Thyroid gland (tissue), 4 donors: ENCODE results near the gene PLEKHA6.

Experiments used
- CTCF ChIP-seq, 6 experiments: fragments of 200-600 bp in 3 of 6; fragments of 450-650 bp in 3 of 6; sonication (generic) in 3 of 6; IDR thresholded peaks; one replicate each; pipeline ENCODE4 v1.5.1; 2016 to 2019; ENCODE audit warnings: antibody characterized with exemption in 6 of 6, mild to moderate bottlenecking in 2 of 6, inconsistent platforms in 1 of 6, moderate library complexity in 1 of 6
- POLR2A ChIP-seq, 2 donors: fragments of 450-650 bp; IDR thresholded peaks; one replicate each; pipeline ENCODE4 v1.6.1; 2017; ENCODE audit warnings: antibody characterized with exemption in 2 of 2, mild to moderate bottlenecking in 2 of 2, moderate library complexity in 1 of 2

GRCh38 chr1:204199579-204199978 lies 160.2 kb downstream of the PLEKHA6 start:
- no peak for TF ChIP-seq CTCF (IDR thresholded peaks at IDR 0.05)
- no peak for TF ChIP-seq POLR2A (IDR thresholded peaks at IDR 0.05)
